ENCODE data around the gene DTNB.

Gene DTNB

GRCh38 chr2:25379535-25379934 is 293.8 kb downstream of the DTNB start:
- DNase-seq = no peak

GRCh38 chr2:25378731-25379490 is 294.5 kb downstream of the DTNB start:
- DNase-seq = no peak

- no peak for DNase-seq
Measured at GRCh38 chr2:25377822-25378421, 295.5 kb downstream of the DTNB start.

GRCh38 chr2:25376750-25377621 is 296.4 kb downstream of the DTNB start:
- peak; percentile 76 for DNase-seq

- no peak for DNase-seq
Measured at GRCh38 chr2:25375989-25376545, 297.3 kb downstream of the DTNB start.

GRCh38 chr2:25375371-25375988 is 297.9 kb downstream of the DTNB start:
- DNase-seq = no peak

- DNase-seq = no peak
Measured at GRCh38 chr2:25374827-25375226, 298.6 kb downstream of the DTNB start.

- DNase-seq = no peak
Measured at GRCh38 chr2:25374411-25374810, 299.0 kb downstream of the DTNB start.

GRCh38 chr2:25373269-25373981 is 300.0 kb downstream of the DTNB start:
- DNase-seq = no peak

- DNase-seq = no peak
Measured at GRCh38 chr2:25372405-25373268, 300.7 kb downstream of the DTNB start.

- no peak for DNase-seq
Measured at GRCh38 chr2:25371253-25372241, 301.8 kb downstream of the DTNB start.

GRCh38 chr2:25369876-25370275 is 303.5 kb downstream of the DTNB start:
- no peak for DNase-seq

- no peak for DNase-seq
Measured at GRCh38 chr2:25369439-25369838, 303.9 kb downstream of the DTNB start.

- no peak for DNase-seq
Measured at GRCh38 chr2:25368660-25369059, 304.7 kb downstream of the DTNB start.

- DNase-seq = no peak
Measured at GRCh38 chr2:25367296-25367695, 306.1 kb downstream of the DTNB start.

GRCh38 chr2:25366629-25367028 is 306.7 kb downstream of the DTNB start:
- DNase-seq = no peak

- DNase-seq = no peak
Measured at GRCh38 chr2:25365241-25365640, 308.1 kb downstream of the DTNB start.

GRCh38 chr2:25363733-25364132 is 309.6 kb downstream of the DTNB start:
- DNase-seq = no peak

- DNase-seq = peak; percentile 68
Measured at GRCh38 chr2:25362434-25363145, 310.8 kb downstream of the DTNB start.

Data from KG1 (cell line).